Activated T-cell treated with anti-CD3 and anti-CD28 coated beads, Interleukin-2, amount 50 U/mL, for 4 hours (primary cell): ENCODE results near the gene E2F2. TPM values are rescaled to one million over a fixed set of nuclear protein-coding genes. Genes with fewer than 3 reads are reported as not detected.
A peak's percentile ranks its signal among the peaks of the same experiment; 100 is the strongest.
"Not testable (repeated sequence)": the region's sequence is repeated elsewhere in the genome, so short reads cannot be mapped to it uniquely, and the experiment has no call there.

Experiments
- ATAC-seq, 2 donors: fragments of 200-7000 bp; cut with Tn5 transposase; one replicate each; pipeline ENCODE4 v1.10.0; 2021
- DNase-seq: peaks from one replicate; pipeline ENCODE4 v3.0.0-alpha.2; 2020
- H3K27me3 Mint-ChIP-seq: one replicate; pipeline ENCODE4 v1.8.0; 2021; ENCODE audit warnings: low read depth, mixed read lengths
- H3K36me3 Mint-ChIP-seq: one replicate; pipeline ENCODE4 v1.8.0; 2022; ENCODE audit warnings: mixed read lengths; ENCODE audit not compliant: insufficient read depth
- H3K4me1 Mint-ChIP-seq: one replicate; pipeline ENCODE4 v1.8.0; 2021; ENCODE audit warnings: low read depth, mixed read lengths
- H3K4me3 Mint-ChIP-seq: one replicate; pipeline ENCODE4 v1.8.0; 2021; ENCODE audit warnings: mild to moderate bottlenecking, moderate library complexity, mixed read lengths
- H3K9me3 Mint-ChIP-seq: one replicate; pipeline ENCODE4 v1.8.0; 2021; ENCODE audit warnings: mixed read lengths
- total RNA-seq, 3 donors: library from RNA; stranded (reverse); gene quantifications; one replicate each; pipeline ENCODE4 v1.2.1, GENCODE V29; 2021

E2F2 gene
- total RNA-seq, 3 donors from 2014 or later, result 5.5 to 9.3 (median 7.2) TPM

- Mint-ChIP-seq H3K36me3 (no peaks in the 10 kb centered on the region), H3K4me3 (no peak overlapping the region), H3K4me1 (peaks cover 7% of the 10 kb centered on the region), H3K27me3 (no peaks in the 10 kb centered on the region), H3K9me3 (no peaks in the 10 kb centered on the region)
- ATAC-seq (peak; percentile 46 to 62), DNase-seq (peak; percentile 73)
Observed at GRCh38 chr1:23544444-23545389, 13.7 kb upstream of the E2F2 start.

- H3K27me3 Mint-ChIP-seq, result no peaks in the 10 kb centered on the region
- H3K4me3 Mint-ChIP-seq, result no peak overlapping the region
- H3K9me3 Mint-ChIP-seq, result no peaks in the 10 kb centered on the region
- DNase-seq, result no peak
- peaks cover 10% of the 10 kb centered on the region for H3K4me1 Mint-ChIP-seq
- ATAC-seq, result no peak
- H3K36me3 Mint-ChIP-seq, result no peaks in the 10 kb centered on the region
Observed at GRCh38 chr1:23543707-23544443, 12.8 kb upstream of the E2F2 start.

GRCh38 chr1:23542940-23543339, 11.9 kb upstream of the E2F2 start:
- not testable (repeated sequence) for ATAC-seq, H3K27me3 Mint-ChIP-seq, DNase-seq, H3K9me3 Mint-ChIP-seq, H3K4me3 Mint-ChIP-seq, H3K36me3 Mint-ChIP-seq
- H3K4me1 Mint-ChIP-seq, result peaks cover 10% of the 10 kb centered on the region

GRCh38 chr1:23539698-23540266, 8.7 kb upstream of the E2F2 start:
- Mint-ChIP-seq H3K9me3 (no peaks in the 10 kb centered on the region), H3K27me3 (no peaks in the 10 kb centered on the region), H3K4me1 (peaks cover 19% of the 10 kb centered on the region), H3K4me3 (peak overlapping the region; percentile 50), H3K36me3 (no peaks in the 10 kb centered on the region)
- DNase-seq, result peak; percentile 88
- ATAC-seq, result peak; percentile 96

GRCh38 chr1:23537296-23537973, 6.4 kb upstream of the E2F2 start:
- no peak overlapping the region for H3K4me3 Mint-ChIP-seq

GRCh38 chr1:23533246-23534023, 2.4 kb upstream of the E2F2 start:
- Mint-ChIP-seq H3K27me3 (no peaks in the 10 kb centered on the region), H3K9me3 (no peaks in the 10 kb centered on the region), H3K4me1 (peaks cover 58% of the 10 kb centered on the region), H3K36me3 (no peaks in the 10 kb centered on the region), H3K4me3 (no peak overlapping the region)
- DNase-seq (no peak), ATAC-seq (peak; percentile 13 to 24)

More at GRCh38 chr1:23537296-23537973, 6.4 kb upstream of the E2F2 start:
- no peaks in the 10 kb centered on the region for H3K27me3 Mint-ChIP-seq
- DNase-seq, result no peak
- ATAC-seq, result no peak
- no peaks in the 10 kb centered on the region for H3K9me3 Mint-ChIP-seq
- H3K4me1 Mint-ChIP-seq, result peaks cover 32% of the 10 kb centered on the region
- no peaks in the 10 kb centered on the region for H3K36me3 Mint-ChIP-seq

GRCh38 chr1:23531562-23532094, 595 bp upstream of the E2F2 start:
- Mint-ChIP-seq H3K27me3 (no peaks in the 10 kb centered on the region), H3K36me3 (no peaks in the 10 kb centered on the region), H3K4me1 (peaks cover 71% of the 10 kb centered on the region), H3K9me3 (no peaks in the 10 kb centered on the region), H3K4me3 (peak overlapping the region; percentile 84)
- no peak for ATAC-seq
- no peak for DNase-seq

- no peaks in the 10 kb centered on the region for H3K36me3 Mint-ChIP-seq
- peak; percentile 6 to 11 for ATAC-seq
- H3K9me3 Mint-ChIP-seq, result no peaks in the 10 kb centered on the region
- H3K4me3 Mint-ChIP-seq, result peak overlapping the region; percentile 64
- DNase-seq, result no peak
- no peaks in the 10 kb centered on the region for H3K27me3 Mint-ChIP-seq
- peaks cover 81% of the 10 kb centered on the region for H3K4me1 Mint-ChIP-seq
Observed at GRCh38 chr1:23530087-23530746, 816 bp downstream of the E2F2 start.

GRCh38 chr1:23529146-23530086, 1.6 kb downstream of the E2F2 start:
- no peak for DNase-seq
- Mint-ChIP-seq H3K27me3 (no peaks in the 10 kb centered on the region), H3K4me1 (peaks cover 87% of the 10 kb centered on the region), H3K4me3 (peak overlapping the region; percentile 64), H3K36me3 (no peaks in the 10 kb centered on the region), H3K9me3 (no peaks in the 10 kb centered on the region)
- no peak for ATAC-seq

- Mint-ChIP-seq H3K4me3 (peak overlapping the region; percentile 43), H3K4me1 (peaks cover 88% of the 10 kb centered on the region), H3K36me3 (no peaks in the 10 kb centered on the region), H3K9me3 (no peaks in the 10 kb centered on the region), H3K27me3 (no peaks in the 10 kb centered on the region)
- ATAC-seq (peak; percentile 74 to 78), DNase-seq (peak; percentile 66)
Observed at GRCh38 chr1:23528250-23528978, 2.6 kb downstream of the E2F2 start.

GRCh38 chr1:23527900-23528249, 3.2 kb downstream of the E2F2 start:
- ATAC-seq (peak; percentile 2), DNase-seq (no peak)
- H3K4me3 Mint-ChIP-seq, result peak overlapping the region; percentile 43

GRCh38 chr1:23527366-23527765, 3.7 kb downstream of the E2F2 start:
- no peaks in the 10 kb centered on the region for H3K9me3 Mint-ChIP-seq
- H3K4me3 Mint-ChIP-seq, result no peak overlapping the region
- ATAC-seq (no peak), DNase-seq (no peak)
- peaks cover 82% of the 10 kb centered on the region for H3K4me1 Mint-ChIP-seq
- no peaks in the 10 kb centered on the region for H3K36me3 Mint-ChIP-seq
- no peaks in the 10 kb centered on the region for H3K27me3 Mint-ChIP-seq

More at GRCh38 chr1:23527900-23528249, 3.2 kb downstream of the E2F2 start:
- Mint-ChIP-seq H3K4me1 (peaks cover 82% of the 10 kb centered on the region), H3K9me3 (no peaks in the 10 kb centered on the region), H3K36me3 (no peaks in the 10 kb centered on the region), H3K27me3 (no peaks in the 10 kb centered on the region)
